ENCODE results near the gene TBXA2R. TPM values are rescaled to one million over a fixed set of nuclear protein-coding genes. Genes with fewer than 3 reads are reported as not detected.

Gene TBXA2R
- 0.59 and 0.71 TPM in 2 replicates for polyA plus RNA-seq (2013)

- Histone ChIP-seq H2AK5ac (ENCODE audit: low read length) (no peak within 1 kb of the TSS), H4K12ac (ENCODE audit: low read depth, low read length) (no peak within 1 kb of the TSS), H2BK5ac (ENCODE audit: low read depth, low read length, poor library complexity) (no peak within 1 kb of the TSS), H3K4me3 (ENCODE audit: low read depth, low read length) (peak within 1 kb of the TSS; percentile 47), H2BK12ac (ENCODE audit: low read length) (no peak within 1 kb of the TSS), H3K27me3 (ENCODE audit: insufficient read depth, low read length) (no peaks in the 10 kb centered on the region), H3K18ac (ENCODE audit: low read length) (no peak within 1 kb of the TSS), H2BK120ac (ENCODE audit: insufficient read depth, low read length, poor library complexity) (no peak within 1 kb of the TSS), H3K4ac (ENCODE audit: low read depth, low read length) (no peak within 1 kb of the TSS), H4K8ac (ENCODE audit: low read depth, low read length) (no peak within 1 kb of the TSS), H2AFZ (ENCODE audit: insufficient read depth, low read length, poor library complexity) (no peak within 1 kb of the TSS), H3K4me2 (ENCODE audit: low read length) (peak within 1 kb of the TSS; percentile 46), H4K91ac (ENCODE audit: low read depth, low read length) (no peak within 1 kb of the TSS), H3K23ac (ENCODE audit: low read length) (no peak within 1 kb of the TSS), H3K36me3 (ENCODE audit: control insufficient read depth in 1 of 2, insufficient read depth in 2 of 2, low read length in 2 of 2) (peaks cover 16 to 17% of the 10 kb centered on the region in 2 experiments), H3K14ac (ENCODE audit: low read length) (no peak within 1 kb of the TSS), H3K4me1 (ENCODE audit: control insufficient read depth in 1 of 2, insufficient read depth in 2 of 2, low read length in 2 of 2) (peaks cover 13 to 14% of the 10 kb centered on the region in 2 experiments), H3K9me3 (ENCODE audit: insufficient read depth, low read depth, low read length) (peaks cover 8% of the 10 kb centered on the region), H3K79me1 (ENCODE audit: low read length) (peaks cover 2% of the 10 kb centered on the region), H3K79me2 (ENCODE audit: control insufficient read depth, insufficient read depth, low read length, poor library complexity) (no peaks in the 10 kb centered on the region), H3K9ac (ENCODE audit: low read length) (no peak within 1 kb of the TSS), H3K27ac (ENCODE audit: low read depth, low read length) (no peak within 1 kb of the TSS)
- no CpG with 5 or more reads among the region's 46 CpGs for WGBS (ENCODE audit: extremely low coverage, insufficient coverage, insufficient read length)
- DNase-seq, result peak in 1 of 2 donors; percentile 23
Measured at GRCh38 chr19:3606690-3607289, at the start of gene TBXA2R. TBXA2R (minus strand) TSS chr19:3606875; CDS start chr19:3600634, 6,241 bp downstream.

DNA sequence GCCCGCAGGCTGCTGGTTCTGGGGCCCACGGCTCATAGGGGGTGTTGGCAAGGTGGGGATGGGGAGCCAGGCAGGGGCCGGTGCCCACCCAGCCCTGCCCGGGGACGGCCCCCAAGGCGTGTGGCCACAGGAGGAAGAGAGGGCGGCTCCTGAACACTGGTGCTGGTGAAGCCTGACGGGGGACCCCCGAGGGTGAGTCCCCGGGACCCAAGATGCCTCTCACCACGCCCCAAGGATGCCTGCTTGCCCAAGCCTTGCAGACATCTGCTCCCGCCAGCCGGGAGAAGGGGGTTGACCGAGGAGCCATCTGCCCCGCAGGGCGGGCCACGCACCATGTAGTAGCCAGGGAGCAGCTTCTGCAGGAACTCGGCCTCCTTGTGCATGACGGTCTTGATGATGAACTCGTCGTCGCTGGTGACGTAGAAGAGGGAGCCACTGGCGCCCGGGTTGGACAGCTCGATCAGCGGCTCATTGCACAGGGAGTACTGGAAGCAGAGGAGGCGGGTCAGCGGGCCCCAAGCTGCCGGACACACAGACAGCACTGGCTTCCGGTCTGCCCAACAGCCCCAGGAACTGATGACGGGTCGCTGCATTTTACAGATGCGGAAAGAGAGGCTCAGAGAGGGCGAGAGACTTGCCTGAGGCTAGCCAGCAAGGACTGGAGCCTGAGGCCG is 49.5 kb upstream of the TBXA2R start:
- H4K12ac ChIP-seq (ENCODE audit: low read depth, low read length), result no peak overlapping the region
- H3K4me3 ChIP-seq (ENCODE audit: low read depth, low read length), result no peak overlapping the region
- H3K18ac ChIP-seq (ENCODE audit: low read length), result no peak overlapping the region
- H3K27ac ChIP-seq (ENCODE audit: low read depth, low read length), result no peak overlapping the region
- no peaks in the 10 kb centered on the region for H3K27me3 ChIP-seq (ENCODE audit: insufficient read depth, low read length)
- H3K9me3 ChIP-seq (ENCODE audit: insufficient read depth, low read depth, low read length), result peaks cover 3% of the 10 kb centered on the region
- no peaks in the 10 kb centered on the region for H3K4me1 ChIP-seq (ENCODE audit: control insufficient read depth in 1 of 2, insufficient read depth in 2 of 2, low read length in 2 of 2)
- H2BK5ac ChIP-seq (ENCODE audit: low read depth, low read length, poor library complexity), result no peak overlapping the region
- no peak overlapping the region for H4K8ac ChIP-seq (ENCODE audit: low read depth, low read length)
- no peaks in the 10 kb centered on the region for H3K79me2 ChIP-seq (ENCODE audit: control insufficient read depth, insufficient read depth, low read length, poor library complexity)
- no CpG with 5 or more reads among the region's 36 CpGs for WGBS (ENCODE audit: extremely low coverage, insufficient coverage, insufficient read length)
- no peak overlapping the region for H3K4ac ChIP-seq (ENCODE audit: low read depth, low read length)
- peaks cover 83 to 84% of the 10 kb centered on the region in 2 experiments for H3K36me3 ChIP-seq (ENCODE audit: control insufficient read depth in 1 of 2, insufficient read depth in 2 of 2, low read length in 2 of 2)
- no peak overlapping the region for H3K23ac ChIP-seq (ENCODE audit: low read length)
- H3K9ac ChIP-seq (ENCODE audit: low read length), result no peak overlapping the region
- DNase-seq, result no peak
- H2AFZ ChIP-seq (ENCODE audit: insufficient read depth, low read length, poor library complexity), result no peak overlapping the region
- H3K79me1 ChIP-seq (ENCODE audit: low read length), result no peaks in the 10 kb centered on the region
- H2BK12ac ChIP-seq (ENCODE audit: low read length), result no peak overlapping the region
- no peak overlapping the region for H4K91ac ChIP-seq (ENCODE audit: low read depth, low read length)
- H3K4me2 ChIP-seq (ENCODE audit: low read length), result no peak overlapping the region
- H2BK120ac ChIP-seq (ENCODE audit: insufficient read depth, low read length, poor library complexity), result no peak overlapping the region
- H3K14ac ChIP-seq (ENCODE audit: low read length), result no peak overlapping the region
- H2AK5ac ChIP-seq (ENCODE audit: low read length), result no peak overlapping the region

DNA sequence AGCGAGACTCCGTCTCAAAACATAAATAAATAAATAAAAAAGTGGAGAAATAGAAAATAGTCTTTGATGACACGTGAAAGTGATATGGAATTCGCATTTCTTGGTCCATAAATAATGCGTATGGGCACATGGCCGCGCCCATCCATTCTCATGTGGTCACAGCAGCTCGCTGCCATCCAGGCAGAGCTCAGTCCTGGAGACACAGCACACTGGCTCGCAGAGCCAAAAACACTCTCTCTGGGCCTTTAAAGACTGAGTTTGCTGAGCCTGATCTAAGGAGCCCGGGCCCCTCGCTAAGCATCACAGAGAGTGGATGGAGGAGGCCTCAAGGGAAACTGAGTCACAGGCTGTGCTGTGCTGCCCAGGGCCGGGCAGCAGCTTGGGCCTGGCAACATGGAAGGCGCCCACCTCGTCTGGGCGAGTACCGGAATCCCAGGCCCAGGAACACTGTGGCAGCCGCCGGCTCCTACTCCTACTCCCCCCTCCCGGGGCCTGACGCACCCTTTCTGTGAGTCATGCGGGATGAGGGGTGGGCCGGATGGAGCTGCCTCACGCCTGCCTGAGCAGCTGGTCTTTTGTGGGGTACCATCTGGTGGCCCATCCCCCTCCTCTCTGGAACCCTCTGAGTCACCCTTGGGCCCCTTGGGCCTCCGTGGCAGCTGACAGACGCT is 48.9 kb upstream of the TBXA2R start:
- H3K23ac ChIP-seq (ENCODE audit: low read length), result no peak overlapping the region
- H3K79me1 ChIP-seq (ENCODE audit: low read length), result no peaks in the 10 kb centered on the region
- H3K4ac ChIP-seq (ENCODE audit: low read depth, low read length), result no peak overlapping the region
- H4K8ac ChIP-seq (ENCODE audit: low read depth, low read length), result no peak overlapping the region
- no peaks in the 10 kb centered on the region for H3K4me1 ChIP-seq (ENCODE audit: control insufficient read depth in 1 of 2, insufficient read depth in 2 of 2, low read length in 2 of 2)
- H3K14ac ChIP-seq (ENCODE audit: low read length), result no peak overlapping the region
- no peak overlapping the region for H3K18ac ChIP-seq (ENCODE audit: low read length)
- H3K9ac ChIP-seq (ENCODE audit: low read length), result no peak overlapping the region
- no peak overlapping the region for H2AK5ac ChIP-seq (ENCODE audit: low read length)
- no peaks in the 10 kb centered on the region for H3K79me2 ChIP-seq (ENCODE audit: control insufficient read depth, insufficient read depth, low read length, poor library complexity)
- no peak overlapping the region for H2BK120ac ChIP-seq (ENCODE audit: insufficient read depth, low read length, poor library complexity)
- no peak overlapping the region for H2AFZ ChIP-seq (ENCODE audit: insufficient read depth, low read length, poor library complexity)
- peaks cover 3% of the 10 kb centered on the region for H3K9me3 ChIP-seq (ENCODE audit: insufficient read depth, low read depth, low read length)
- H2BK5ac ChIP-seq (ENCODE audit: low read depth, low read length, poor library complexity), result no peak overlapping the region
- H4K91ac ChIP-seq (ENCODE audit: low read depth, low read length), result no peak overlapping the region
- no peak for DNase-seq
- peaks cover 79 to 80% of the 10 kb centered on the region in 2 experiments for H3K36me3 ChIP-seq (ENCODE audit: control insufficient read depth in 1 of 2, insufficient read depth in 2 of 2, low read length in 2 of 2)
- no peak overlapping the region for H3K4me3 ChIP-seq (ENCODE audit: low read depth, low read length)
- no peak overlapping the region for H2BK12ac ChIP-seq (ENCODE audit: low read length)
- H4K12ac ChIP-seq (ENCODE audit: low read depth, low read length), result no peak overlapping the region
- H3K27me3 ChIP-seq (ENCODE audit: insufficient read depth, low read length), result no peaks in the 10 kb centered on the region
- no peak overlapping the region for H3K4me2 ChIP-seq (ENCODE audit: low read length)
- no peak overlapping the region for H3K27ac ChIP-seq (ENCODE audit: low read depth, low read length)
- WGBS (ENCODE audit: extremely low coverage, insufficient coverage, insufficient read length), result no CpG with 5 or more reads among the region's 25 CpGs

DNA sequence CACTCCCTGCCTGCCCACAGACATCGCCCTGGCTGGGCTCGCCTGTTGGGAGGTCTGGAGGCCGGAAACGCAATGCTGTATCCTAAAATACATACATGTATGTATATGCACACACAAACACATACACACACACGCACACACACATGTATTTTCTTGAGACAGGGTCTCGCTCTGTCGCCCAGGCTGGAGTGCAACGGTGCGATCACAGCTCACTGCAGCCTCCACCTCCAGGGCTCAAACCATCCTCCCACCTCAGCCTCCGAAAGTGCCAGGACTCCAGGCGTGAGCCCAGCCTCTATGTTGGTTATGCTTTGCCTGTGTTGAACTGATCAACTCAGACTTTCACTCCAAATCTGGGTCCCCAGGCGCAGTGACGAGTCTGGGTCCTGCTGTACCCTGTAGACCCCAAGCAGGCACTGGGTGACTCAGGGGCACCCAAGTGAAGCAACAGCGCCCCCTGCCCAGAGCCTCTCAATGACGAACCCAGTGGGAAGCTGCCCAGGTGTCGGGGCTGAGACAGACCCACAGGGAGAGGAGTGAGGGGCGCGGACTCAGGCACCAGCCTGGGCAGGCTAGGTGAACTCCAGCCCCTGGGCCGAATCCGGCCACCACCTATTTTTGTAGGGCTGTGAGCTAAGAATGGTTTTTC is 47.3 kb upstream of the TBXA2R start:
- no CpG with 5 or more reads among the region's 20 CpGs for WGBS (ENCODE audit: extremely low coverage, insufficient coverage, insufficient read length)
- H3K9ac ChIP-seq (ENCODE audit: low read length), result no peak overlapping the region

More for the DNA sequence above, 47.3 kb upstream of the TBXA2R start:
- Histone ChIP-seq H3K4me3 (ENCODE audit: low read depth, low read length) (no peak overlapping the region), H3K18ac (ENCODE audit: low read length) (no peak overlapping the region), H3K4ac (ENCODE audit: low read depth, low read length) (no peak overlapping the region), H2BK5ac (ENCODE audit: low read depth, low read length, poor library complexity) (no peak overlapping the region), H3K14ac (ENCODE audit: low read length) (no peak overlapping the region), H2AFZ (ENCODE audit: insufficient read depth, low read length, poor library complexity) (no peak overlapping the region), H4K12ac (ENCODE audit: low read depth, low read length) (no peak overlapping the region), H3K9me3 (ENCODE audit: insufficient read depth, low read depth, low read length) (peaks cover 3% of the 10 kb centered on the region), H3K79me1 (ENCODE audit: low read length) (no peaks in the 10 kb centered on the region), H2AK5ac (ENCODE audit: low read length) (no peak overlapping the region), H3K4me2 (ENCODE audit: low read length) (no peak overlapping the region), H3K4me1 (ENCODE audit: control insufficient read depth in 1 of 2, insufficient read depth in 2 of 2, low read length in 2 of 2) (no peaks in the 10 kb centered on the region), H4K91ac (ENCODE audit: low read depth, low read length) (no peak overlapping the region), H3K27ac (ENCODE audit: low read depth, low read length) (no peak overlapping the region), H3K23ac (ENCODE audit: low read length) (no peak overlapping the region), H4K8ac (ENCODE audit: low read depth, low read length) (no peak overlapping the region), H2BK12ac (ENCODE audit: low read length) (no peak overlapping the region), H2BK120ac (ENCODE audit: insufficient read depth, low read length, poor library complexity) (no peak overlapping the region), H3K36me3 (ENCODE audit: control insufficient read depth in 1 of 2, insufficient read depth in 2 of 2, low read length in 2 of 2) (peaks cover 73 to 75% of the 10 kb centered on the region in 2 experiments), H3K27me3 (ENCODE audit: insufficient read depth, low read length) (no peaks in the 10 kb centered on the region), H3K79me2 (ENCODE audit: control insufficient read depth, insufficient read depth, low read length, poor library complexity) (no peaks in the 10 kb centered on the region)
- no peak for DNase-seq
